Measurements from ENCODE around the gene MAN1A2. TPM values are rescaled to one million over a fixed set of nuclear protein-coding genes. Genes with fewer than 3 reads are reported as not detected.
A peak's percentile ranks its signal among the peaks of the same experiment; 100 is the strongest.

Gene MAN1A2
- total and polyA plus RNA-seq, 11 donors = 5.1 to 36.5 (median 19.9) TPM

DNA sequence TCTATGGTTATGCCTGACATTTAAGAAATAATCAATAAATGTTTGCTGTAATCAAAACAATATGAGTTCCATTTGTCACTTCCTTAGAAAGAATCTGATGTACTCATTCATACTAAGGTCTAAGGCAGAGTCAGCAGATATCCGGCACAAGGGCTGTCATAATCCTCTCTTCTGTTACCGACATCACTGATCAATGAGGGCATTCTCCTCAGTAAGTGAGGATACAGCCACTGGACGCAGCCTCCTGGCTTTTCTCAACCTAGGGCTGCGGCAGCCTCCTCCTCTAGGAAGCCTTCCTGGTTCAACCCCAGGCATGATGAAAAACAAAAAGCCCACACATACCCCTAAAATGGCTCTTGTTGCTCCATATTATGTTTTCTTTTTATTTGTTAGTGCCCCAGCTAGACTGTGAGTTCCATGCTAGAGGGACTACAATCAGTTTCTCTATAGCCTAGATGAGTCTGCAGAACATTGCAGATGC lies 197.9 kb downstream of the MAN1A2 start:
- no peak for ATAC-seq
- intact Hi-C loops (cut with DNase I) = no loop called here
- WGBS, 4 donors = 68 to 89% (median 81%) methylated on average over 4 of the region's 4 CpGs
- TF ChIP-seq, protein P1, sequence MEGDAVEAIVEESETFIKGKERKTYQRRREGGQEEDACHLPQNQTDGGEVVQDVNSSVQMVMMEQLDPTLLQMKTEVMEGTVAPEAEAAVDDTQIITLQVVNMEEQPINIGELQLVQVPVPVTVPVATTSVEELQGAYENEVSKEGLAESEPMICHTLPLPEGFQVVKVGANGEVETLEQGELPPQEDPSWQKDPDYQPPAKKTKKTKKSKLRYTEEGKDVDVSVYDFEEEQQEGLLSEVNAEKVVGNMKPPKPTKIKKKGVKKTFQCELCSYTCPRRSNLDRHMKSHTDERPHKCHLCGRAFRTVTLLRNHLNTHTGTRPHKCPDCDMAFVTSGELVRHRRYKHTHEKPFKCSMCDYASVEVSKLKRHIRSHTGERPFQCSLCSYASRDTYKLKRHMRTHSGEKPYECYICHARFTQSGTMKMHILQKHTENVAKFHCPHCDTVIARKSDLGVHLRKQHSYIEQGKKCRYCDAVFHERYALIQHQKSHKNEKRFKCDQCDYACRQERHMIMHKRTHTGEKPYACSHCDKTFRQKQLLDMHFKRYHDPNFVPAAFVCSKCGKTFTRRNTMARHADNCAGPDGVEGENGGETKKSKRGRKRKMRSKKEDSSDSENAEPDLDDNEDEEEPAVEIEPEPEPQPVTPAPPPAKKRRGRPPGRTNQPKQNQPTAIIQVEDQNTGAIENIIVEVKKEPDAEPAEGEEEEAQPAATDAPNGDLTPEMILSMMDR (IDR thresholded peaks at IDR 0.05) = no peak
- no peak for TF ChIP-seq POLR2A (IDR thresholded peaks at IDR 0.05)
- Histone ChIP-seq H3K9me3 (no peaks in the 10 kb centered on the region), H3K27ac (no peak overlapping the region), H3K36me3 (no peaks in the 10 kb centered on the region), H3K4me1 (no peaks in the 10 kb centered on the region), H3K4me3 (no peak overlapping the region), H3K27me3 (no peaks in the 10 kb centered on the region)
- DNase-seq = no peak

DNA sequence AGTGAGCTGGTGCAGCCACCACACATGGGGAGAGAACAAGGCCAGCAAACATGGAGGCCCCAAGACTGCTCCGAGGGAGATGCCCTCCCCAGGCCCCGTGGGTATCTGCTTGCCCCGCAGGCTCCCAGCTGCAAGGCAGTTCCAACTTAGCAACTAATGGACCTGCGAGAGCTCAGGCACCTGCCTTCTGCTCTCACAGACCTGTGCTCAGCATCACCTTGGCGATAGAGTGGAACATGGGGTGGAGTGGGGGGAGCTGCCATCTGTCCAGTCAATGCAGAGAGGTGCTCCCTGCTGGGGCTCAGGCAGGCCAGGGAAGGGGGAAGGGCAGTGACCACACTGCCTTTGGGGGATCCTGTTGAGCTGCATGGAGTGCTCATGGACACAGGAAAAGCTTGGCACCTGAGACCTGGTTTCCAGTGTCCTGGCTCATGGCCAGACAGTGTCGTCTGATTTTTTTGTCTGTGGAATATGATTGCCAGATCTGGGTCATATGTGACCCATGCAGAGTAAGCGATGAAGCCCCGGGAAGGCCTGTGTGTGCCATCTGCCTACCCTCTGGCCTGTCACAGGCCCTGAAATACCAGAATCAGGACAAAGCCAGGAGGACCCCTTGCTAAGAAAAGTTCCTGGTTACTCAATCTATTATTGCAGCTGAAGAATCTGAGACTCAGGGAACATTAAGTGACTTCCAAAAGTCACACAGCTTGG lies 198.7 kb downstream of the MAN1A2 start:
- Histone ChIP-seq H3K9me3 (no peaks in the 10 kb centered on the region), H3K27ac (no peak overlapping the region), H3K27me3 (no peaks in the 10 kb centered on the region), H3K36me3 (no peaks in the 10 kb centered on the region), H3K4me1 (no peaks in the 10 kb centered on the region), H3K4me3 (no peak overlapping the region)
- TF ChIP-seq POLR2A (IDR thresholded peaks at IDR 0.05) = no peak
- peak in 1 of 5 donors; percentile 31 for DNase-seq
- intact Hi-C loops (cut with DNase I) = no loop called here
- WGBS, 4 donors = 78 to 85% (median 82%) methylated on average over 6 to 8 of the region's 8 CpGs
- ATAC-seq = no peak

DNA sequence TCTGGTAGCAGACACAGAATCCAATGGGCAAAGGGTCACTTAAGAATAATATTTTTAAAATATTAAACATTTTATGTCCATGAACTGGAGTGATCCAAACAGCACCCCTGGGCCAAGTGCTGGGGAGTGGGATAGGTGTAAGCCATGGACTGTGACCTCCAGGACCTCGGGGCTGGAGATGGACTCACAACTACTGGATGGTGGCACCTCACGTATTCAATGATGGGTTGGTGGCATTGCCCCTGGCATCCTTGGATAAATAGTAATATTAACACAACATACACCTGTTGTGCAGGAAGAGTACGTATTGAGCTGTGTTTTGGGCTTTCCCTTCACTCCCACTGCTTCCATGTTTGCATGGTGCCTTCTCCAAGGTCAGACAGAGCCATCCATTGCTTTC lies 199.3 kb downstream of the MAN1A2 start:
- Histone ChIP-seq H3K9me3 (no peaks in the 10 kb centered on the region), H3K4me3 (no peak overlapping the region), H3K4me1 (no peaks in the 10 kb centered on the region), H3K36me3 (no peaks in the 10 kb centered on the region), H3K27me3 (no peaks in the 10 kb centered on the region), H3K27ac (no peak overlapping the region)
- DNase-seq (no peak), ATAC-seq (no peak)
- WGBS, 4 donors = 82 to 84% (median 84%) methylated on average over 3 of the region's 3 CpGs
- TF ChIP-seq POLR2A (IDR thresholded peaks at IDR 0.05) = no peak
- TF ChIP-seq, protein P1 (IDR thresholded peaks at IDR 0.05) = no peak
- intact Hi-C loops (cut with DNase I) = no loop called here

DNA sequence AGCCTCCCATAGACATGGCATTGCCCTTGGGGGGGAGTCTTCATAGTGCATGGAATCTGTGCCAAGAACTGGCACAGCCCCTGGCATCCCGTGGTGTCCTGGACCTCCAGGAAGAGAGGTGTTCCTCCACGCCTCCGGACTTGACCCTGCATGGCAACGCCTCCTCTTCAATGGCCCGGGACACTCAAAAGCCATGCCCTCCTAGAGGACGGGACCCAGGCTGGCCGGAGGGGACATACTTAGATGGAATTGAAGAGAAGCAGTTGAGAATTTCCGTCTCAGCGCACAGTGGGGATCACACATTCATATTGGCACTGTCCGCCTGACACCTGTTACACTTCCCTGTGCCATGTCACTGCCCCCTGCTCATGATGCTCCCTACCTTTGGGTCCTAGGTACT lies 200.2 kb downstream of the MAN1A2 start:
- 92 to 99% (median 96%) methylated on average over 10 of the region's 10 CpGs for WGBS, 4 donors
- TF ChIP-seq POLR2A (IDR thresholded peaks at IDR 0.05) = no peak
- TF ChIP-seq, protein P1 (IDR thresholded peaks at IDR 0.05) = no peak
- Histone ChIP-seq H3K36me3 (no peaks in the 10 kb centered on the region), H3K27ac (no peak overlapping the region), H3K4me1 (no peaks in the 10 kb centered on the region), H3K4me3 (no peak overlapping the region), H3K9me3 (no peaks in the 10 kb centered on the region), H3K27me3 (no peaks in the 10 kb centered on the region)
- DNase-seq (peak in 1 of 5 donors; percentile 39), ATAC-seq (no peak)
- intact Hi-C loops (cut with DNase I) = no loop called here

DNA sequence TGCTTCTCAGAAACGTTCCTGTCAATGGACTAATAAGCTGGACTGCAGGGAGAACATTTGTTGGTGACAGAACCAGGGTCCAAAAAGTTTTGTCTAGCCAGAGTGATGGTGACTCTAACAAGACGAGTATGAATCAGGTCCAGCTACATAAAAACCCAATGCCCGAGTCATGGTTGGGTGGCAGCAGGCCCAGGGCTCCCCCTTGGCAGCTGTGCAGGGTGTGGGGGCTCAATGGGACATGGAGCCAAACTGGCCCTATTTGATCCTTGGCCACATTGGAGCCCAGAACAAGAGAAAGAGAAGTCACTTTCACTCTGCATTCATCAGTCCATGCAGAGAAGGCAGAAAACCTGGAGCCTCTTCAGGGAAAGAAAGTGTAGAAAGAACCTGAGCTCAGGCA lies 200.7 kb downstream of the MAN1A2 start:
- intact Hi-C loops (cut with DNase I) = no loop called here
- ATAC-seq = no peak
- H3K4me3 ChIP-seq = no peak overlapping the region
- 73 to 80% (median 77%) methylated on average over 3 of the region's 3 CpGs for whole genome bisulfite sequencing, 4 donors
- no peaks in the 10 kb centered on the region for H3K27me3 ChIP-seq
- DNase-seq = no peak
- H3K27ac ChIP-seq = no peak overlapping the region
- H3K9me3 ChIP-seq = no peaks in the 10 kb centered on the region
- TF ChIP-seq, protein P1 (IDR thresholded peaks at IDR 0.05) = no peak
- TF ChIP-seq POLR2A (IDR thresholded peaks at IDR 0.05) = no peak
- no peaks in the 10 kb centered on the region for H3K4me1 ChIP-seq
- H3K36me3 ChIP-seq = no peaks in the 10 kb centered on the region

Measured in heart left ventricle (tissue), 16 donors.